Testis (tissue), 2 donors: ENCODE results near the gene PIGP.

Experiments used
- POLR2A ChIP-seq: fragments of 450-650 bp; IDR thresholded peaks from one replicate; pipeline ENCODE4 v1.6.1; 2017; ENCODE audit warnings: antibody characterized with exemption, mild to moderate bottlenecking, moderate library complexity
- TF ChIP-seq, protein P1 (sequence below), 3 experiments: fragments of 450-650 bp in 2 of 3; fragments of 200-600 bp in 1 of 3; sonication (generic) in 1 of 3; IDR thresholded peaks; one replicate each; pipeline ENCODE4 v1.5.1; 2016 to 2019; ENCODE audit warnings: antibody characterized with exemption in 3 of 3, mild to moderate bottlenecking in 2 of 3, moderate library complexity in 1 of 3

DNA sequence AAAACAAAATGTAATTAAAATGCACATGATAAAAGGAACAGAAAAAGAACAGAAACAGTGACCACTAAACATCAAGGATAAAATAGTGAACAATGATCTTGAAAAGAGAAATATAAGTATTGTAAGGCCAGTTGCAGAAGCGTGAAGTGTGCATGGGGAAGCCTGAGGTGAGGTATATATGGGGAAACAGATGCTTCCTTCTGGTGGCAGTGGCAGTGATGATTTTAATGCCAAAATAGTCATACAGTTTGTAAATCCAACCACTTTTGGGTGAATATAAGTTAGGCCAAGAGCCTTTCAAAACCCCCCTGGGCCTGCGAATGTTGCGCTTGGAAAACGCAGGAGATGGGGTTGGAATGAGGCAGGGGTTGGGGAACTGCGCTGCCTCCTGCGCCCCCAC, 27.4 kb upstream of the PIGP start:
- TF ChIP-seq, protein P1, sequence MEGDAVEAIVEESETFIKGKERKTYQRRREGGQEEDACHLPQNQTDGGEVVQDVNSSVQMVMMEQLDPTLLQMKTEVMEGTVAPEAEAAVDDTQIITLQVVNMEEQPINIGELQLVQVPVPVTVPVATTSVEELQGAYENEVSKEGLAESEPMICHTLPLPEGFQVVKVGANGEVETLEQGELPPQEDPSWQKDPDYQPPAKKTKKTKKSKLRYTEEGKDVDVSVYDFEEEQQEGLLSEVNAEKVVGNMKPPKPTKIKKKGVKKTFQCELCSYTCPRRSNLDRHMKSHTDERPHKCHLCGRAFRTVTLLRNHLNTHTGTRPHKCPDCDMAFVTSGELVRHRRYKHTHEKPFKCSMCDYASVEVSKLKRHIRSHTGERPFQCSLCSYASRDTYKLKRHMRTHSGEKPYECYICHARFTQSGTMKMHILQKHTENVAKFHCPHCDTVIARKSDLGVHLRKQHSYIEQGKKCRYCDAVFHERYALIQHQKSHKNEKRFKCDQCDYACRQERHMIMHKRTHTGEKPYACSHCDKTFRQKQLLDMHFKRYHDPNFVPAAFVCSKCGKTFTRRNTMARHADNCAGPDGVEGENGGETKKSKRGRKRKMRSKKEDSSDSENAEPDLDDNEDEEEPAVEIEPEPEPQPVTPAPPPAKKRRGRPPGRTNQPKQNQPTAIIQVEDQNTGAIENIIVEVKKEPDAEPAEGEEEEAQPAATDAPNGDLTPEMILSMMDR (IDR thresholded peaks at IDR 0.05) = no peak
- no peak for TF ChIP-seq POLR2A
